ENCODE measurements around the gene KCNQ1.

The KCNQ1 gene

DNA sequence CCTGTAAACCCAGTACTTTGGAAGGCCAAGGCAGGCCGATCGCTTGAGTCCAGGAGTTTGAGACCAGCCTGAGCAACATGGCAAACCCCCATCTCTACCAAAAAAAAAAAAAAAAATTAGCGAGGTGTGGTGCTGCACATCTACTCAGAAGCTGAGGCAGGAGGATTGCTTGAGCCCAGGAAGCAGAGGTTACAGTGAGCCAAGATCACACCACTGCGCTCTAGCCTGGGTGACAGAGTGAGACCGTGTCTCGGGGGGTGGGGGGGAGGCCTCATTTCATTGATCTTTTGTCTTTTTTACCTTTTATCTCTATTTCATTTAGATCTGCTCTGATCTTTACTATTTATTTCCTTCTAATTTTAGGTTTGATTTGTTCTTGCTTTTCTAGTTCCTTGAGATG lies 203.1 kb downstream of the KCNQ1 start:
- no peak for DNase-seq (ENCODE audit: low read depth)

DNA sequence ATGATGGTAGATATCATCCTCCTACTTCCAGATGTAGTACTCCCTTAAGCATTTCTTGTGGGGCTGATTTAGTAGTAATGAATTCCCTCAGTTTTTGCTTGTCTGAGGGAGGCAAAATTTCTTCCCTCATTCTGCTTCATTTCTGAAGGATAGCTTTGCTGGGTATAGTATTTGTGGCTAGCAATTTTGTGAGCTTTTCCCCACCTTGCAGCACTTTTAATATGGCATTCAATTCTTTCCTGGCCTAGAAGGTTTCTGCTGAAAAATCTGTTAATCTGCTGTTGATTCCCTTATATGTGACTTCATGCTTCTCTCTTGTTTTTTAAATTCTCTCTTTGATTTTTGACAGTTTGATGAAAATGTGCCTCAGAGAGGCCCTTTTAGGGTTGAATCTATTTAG lies 204.6 kb downstream of the KCNQ1 start:
- TF ChIP-seq, protein P1, sequence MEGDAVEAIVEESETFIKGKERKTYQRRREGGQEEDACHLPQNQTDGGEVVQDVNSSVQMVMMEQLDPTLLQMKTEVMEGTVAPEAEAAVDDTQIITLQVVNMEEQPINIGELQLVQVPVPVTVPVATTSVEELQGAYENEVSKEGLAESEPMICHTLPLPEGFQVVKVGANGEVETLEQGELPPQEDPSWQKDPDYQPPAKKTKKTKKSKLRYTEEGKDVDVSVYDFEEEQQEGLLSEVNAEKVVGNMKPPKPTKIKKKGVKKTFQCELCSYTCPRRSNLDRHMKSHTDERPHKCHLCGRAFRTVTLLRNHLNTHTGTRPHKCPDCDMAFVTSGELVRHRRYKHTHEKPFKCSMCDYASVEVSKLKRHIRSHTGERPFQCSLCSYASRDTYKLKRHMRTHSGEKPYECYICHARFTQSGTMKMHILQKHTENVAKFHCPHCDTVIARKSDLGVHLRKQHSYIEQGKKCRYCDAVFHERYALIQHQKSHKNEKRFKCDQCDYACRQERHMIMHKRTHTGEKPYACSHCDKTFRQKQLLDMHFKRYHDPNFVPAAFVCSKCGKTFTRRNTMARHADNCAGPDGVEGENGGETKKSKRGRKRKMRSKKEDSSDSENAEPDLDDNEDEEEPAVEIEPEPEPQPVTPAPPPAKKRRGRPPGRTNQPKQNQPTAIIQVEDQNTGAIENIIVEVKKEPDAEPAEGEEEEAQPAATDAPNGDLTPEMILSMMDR (IDR thresholded peaks at IDR 0.05; ENCODE audit: insufficient read depth, low read depth, low read length, missing control alignments), result no peak
- DNase-seq (ENCODE audit: low read depth), result no peak
- no peak overlapping the region for H3K4me3 ChIP-seq (ENCODE audit: low read length)

More for the DNA sequence above, 203.1 kb downstream of the KCNQ1 start:
- no peak overlapping the region for H3K4me3 ChIP-seq (ENCODE audit: low read length)
- TF ChIP-seq, protein P1 (IDR thresholded peaks at IDR 0.05; ENCODE audit: insufficient read depth, low read depth, low read length, missing control alignments), result no peak

DNA sequence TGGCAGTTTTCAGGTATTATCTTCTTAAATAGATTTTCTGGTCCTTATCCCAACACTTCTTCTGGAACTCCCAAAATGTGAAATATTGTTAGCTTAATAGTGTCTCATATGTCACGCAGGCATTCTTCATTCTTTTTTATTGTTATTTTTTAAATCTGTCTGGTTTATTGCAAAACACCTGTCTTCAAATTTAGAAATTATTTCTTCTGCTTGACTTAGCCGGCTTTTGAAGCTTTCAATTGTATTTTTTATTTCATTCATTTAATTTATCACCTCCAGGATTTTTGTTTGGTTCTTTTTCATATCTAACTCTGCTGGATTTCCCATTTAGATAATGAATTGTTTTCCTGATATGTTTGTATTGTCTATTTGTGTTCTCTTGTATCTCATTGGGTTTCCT lies 205.0 kb downstream of the KCNQ1 start:
- TF ChIP-seq, protein P1 (IDR thresholded peaks at IDR 0.05; ENCODE audit: insufficient read depth, low read depth, low read length, missing control alignments), result no peak
- no peak for DNase-seq (ENCODE audit: low read depth)

DNA sequence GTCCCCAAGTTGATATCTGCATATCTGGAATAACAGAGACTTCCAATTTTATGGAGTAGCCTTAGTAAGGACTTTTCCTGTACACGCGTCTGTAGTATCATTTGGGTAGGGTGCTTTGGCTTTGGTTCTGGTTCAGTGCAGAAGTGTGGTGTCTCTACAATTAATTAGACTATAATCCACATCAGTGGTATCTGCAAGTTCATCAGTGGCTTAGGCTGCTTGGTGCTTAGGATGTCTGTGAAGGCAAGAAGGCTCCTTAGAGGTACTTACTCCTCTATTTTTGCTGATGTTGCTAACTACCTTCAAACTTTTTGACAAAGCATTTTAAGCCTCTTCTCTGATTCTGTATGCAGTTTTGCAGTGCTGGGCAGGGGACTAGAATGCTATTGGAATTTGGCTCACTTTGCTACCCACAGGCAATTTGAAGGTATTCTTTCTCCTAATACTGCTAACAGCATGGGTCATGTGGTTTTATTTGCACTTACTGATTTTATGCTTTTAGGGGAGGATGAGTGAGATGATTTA lies 205.6 kb downstream of the KCNQ1 start:
- no peak overlapping the region for H3K4me3 ChIP-seq (ENCODE audit: low read length)
- DNase-seq (ENCODE audit: low read depth), result no peak
- TF ChIP-seq, protein P1 (IDR thresholded peaks at IDR 0.05; ENCODE audit: insufficient read depth, low read depth, low read length, missing control alignments), result no peak

More for the DNA sequence above, 205.0 kb downstream of the KCNQ1 start:
- no peak overlapping the region for H3K4me3 ChIP-seq (ENCODE audit: low read length)

DNA sequence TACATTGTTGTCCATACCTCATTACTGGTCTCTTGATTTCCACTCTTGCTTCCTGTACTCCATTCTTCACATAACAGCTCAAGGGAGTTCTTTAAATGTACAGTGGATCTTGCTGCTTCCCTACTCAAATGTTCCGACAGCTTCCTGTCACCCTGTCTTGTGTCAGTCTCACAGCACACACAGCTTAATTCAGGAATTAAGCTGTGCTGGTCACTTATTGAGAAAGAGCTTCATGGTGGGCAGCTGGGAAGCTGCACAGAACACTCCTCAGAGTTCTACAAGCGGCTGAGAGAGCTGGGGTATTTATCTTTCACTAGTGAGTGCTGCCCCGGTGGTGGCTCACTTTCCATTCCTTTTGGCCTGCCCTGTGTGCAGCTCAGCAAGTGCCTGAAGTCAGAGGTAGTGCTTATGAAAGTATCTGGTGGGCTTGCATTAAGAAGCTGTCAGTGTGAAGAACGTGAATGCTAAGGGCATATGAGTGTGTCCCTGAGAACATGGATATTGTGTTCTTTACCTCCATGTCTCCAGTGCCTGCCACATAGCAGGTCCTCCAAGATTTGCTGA lies 206.3 kb downstream of the KCNQ1 start:
- H3K4me3 ChIP-seq (ENCODE audit: low read length), result no peak overlapping the region
- TF ChIP-seq, protein P1 (IDR thresholded peaks at IDR 0.05; ENCODE audit: insufficient read depth, low read depth, low read length, missing control alignments), result no peak
- no peak for DNase-seq (ENCODE audit: low read depth)

DNA sequence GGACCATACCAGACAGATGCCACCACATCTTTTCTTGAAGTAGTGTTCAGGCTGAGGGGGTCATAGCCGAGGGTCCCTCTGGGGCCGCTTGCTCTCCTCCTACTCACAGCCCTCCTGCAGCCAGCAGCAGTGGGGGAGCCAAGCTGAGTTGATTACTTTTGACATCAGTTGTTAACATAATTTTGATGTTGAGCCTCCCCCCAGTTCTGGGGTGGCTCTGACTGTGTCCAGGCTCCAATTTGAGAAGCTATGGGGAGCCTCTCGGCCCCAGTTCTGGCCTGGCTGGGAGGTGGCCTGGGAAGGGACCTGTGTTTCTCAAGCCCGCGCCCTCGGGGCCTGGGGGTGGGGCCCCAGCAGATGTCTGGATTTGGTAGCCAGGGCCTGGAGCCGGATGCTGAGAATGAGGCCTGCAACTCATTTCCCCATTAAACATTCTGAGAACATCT lies 207.0 kb downstream of the KCNQ1 start:
- no peak overlapping the region for H3K4me3 ChIP-seq (ENCODE audit: low read length)
- TF ChIP-seq, protein P1 (IDR thresholded peaks at IDR 0.05; ENCODE audit: insufficient read depth, low read depth, low read length, missing control alignments), result no peak
- DNase-seq (ENCODE audit: low read depth), result no peak

Data from epithelial cell of esophagus (primary cell).